ENCODE data around the gene RTN4RL1. TPM values are rescaled to one million over a fixed set of nuclear protein-coding genes. Genes with fewer than 3 reads are reported as not detected.

Gene RTN4RL1
- total and polyA plus RNA-seq, 9 of the 15 experiments (the other 6 are each of a cell fraction or from before 2014, with no cell fraction given) = 0.04 to 0.06 (median 0.04) TPM; not detected in 5

GRCh38 chr17:2041561-2042389, 16.6 kb upstream of the RTN4RL1 start, which contains the start of gene OVCA2 (continued):
- TF ChIP-seq ZBTB5 (IDR thresholded peaks at IDR 0.05) = no peak
- no peak for TF ChIP-seq TAF9B (IDR thresholded peaks at IDR 0.05; ENCODE audit: partially characterized antibody)
- TF ChIP-seq TRIM24 (IDR thresholded peaks at IDR 0.05) = peak in 1 of 2 experiments; percentile 11; a peak in 1 of 4 replicates
- no peak for TF ChIP-seq BCLAF1 (IDR thresholded peaks at IDR 0.05; ENCODE audit: borderline replicate concordance in 1 of 2, control insufficient read depth in 1 of 2, low read depth in 2 of 2, low read length in 1 of 2)
- TF ChIP-seq SRSF1 (IDR thresholded peaks at IDR 0.05; ENCODE audit: low read depth, low read length) = 0 out of 2 replicates have a peak, but pooled peaks have one; percentile 66
- TF ChIP-seq SMAD3 (CRISPR knock-in tag; conservative IDR thresholded peaks at IDR 0.05) = no peak
- no peak for TF ChIP-seq BRF2 (IDR thresholded peaks at IDR 0.05; ENCODE audit: borderline replicate concordance, insufficient read depth, insufficient read length)
- no peak for TF ChIP-seq TEAD4 (IDR thresholded peaks at IDR 0.05; ENCODE audit: low read length)
- no peak for TF ChIP-seq TEAD4 (CRISPR knock-in tag; IDR thresholded peaks at IDR 0.05; ENCODE audit: borderline replicate concordance)
- no peak for TF ChIP-seq FOXP1 (CRISPR knock-in tag; IDR thresholded peaks at IDR 0.05)
- no peak for TF ChIP-seq ZNF785 (CRISPR knock-in tag; IDR thresholded peaks at IDR 0.05)
- TF ChIP-seq ZNF395 (CRISPR knock-in tag; IDR thresholded peaks at IDR 0.05) = 0 out of 2 replicates have a peak, but pooled peaks have one; percentile 43
- peak; percentile 50 for TF ChIP-seq CCNT2 (IDR thresholded peaks at IDR 0.05; ENCODE audit: borderline replicate concordance, extremely low read depth, insufficient read length, low read depth, low read length)
- TF ChIP-seq MXI1 (IDR thresholded peaks at IDR 0.05; ENCODE audit: low read depth, low read length) = peak; percentile 94
- peak; percentile 16; the same call in 1 of the 2 replicates for TF ChIP-seq ELF4 (CRISPR knock-in tag; IDR thresholded peaks at IDR 0.05)
- no peak for TF ChIP-seq ZBTB1 (CRISPR knock-in tag; IDR thresholded peaks at IDR 0.05; ENCODE audit: borderline replicate concordance, low read depth)
- TF ChIP-seq KDM1A (IDR thresholded peaks at IDR 0.05) = no peak
